Frontal cortex (tissue), 4 donors: ENCODE measurements around the gene SMYD3. TPM values are rescaled to one million over a fixed set of nuclear protein-coding genes. Genes with fewer than 3 reads are reported as not detected.
"Not testable (repeated sequence)": the region's sequence is repeated elsewhere in the genome, so short reads cannot be mapped to it uniquely, and the experiment has no call there.

Experiments used
- DNase-seq, 2 donors: peaks; one replicate each; pipeline ENCODE4 v3.0.0; 2012; ENCODE audit warnings: low spot score in 2 of 2
- FAIRE-seq: peaks from 2 replicates; lab custom pipeline; 2012; peaks lifted over from hg19 to GRCh38; lab: Jason Lieb, UNC
- total RNA-seq: library from RNA; depleted of rRNA; stranded (reverse); fragments of >200 nt; gene quantifications from one replicate; pipeline ENCODE4 v1.2.3, GENCODE V29; 2014
- donor health status: control.
- donor health status: control.
- donor health status: control.

SMYD3 gene
- total RNA-seq, 1 donor from 2014 or later: 32.2 TPM

DNA sequence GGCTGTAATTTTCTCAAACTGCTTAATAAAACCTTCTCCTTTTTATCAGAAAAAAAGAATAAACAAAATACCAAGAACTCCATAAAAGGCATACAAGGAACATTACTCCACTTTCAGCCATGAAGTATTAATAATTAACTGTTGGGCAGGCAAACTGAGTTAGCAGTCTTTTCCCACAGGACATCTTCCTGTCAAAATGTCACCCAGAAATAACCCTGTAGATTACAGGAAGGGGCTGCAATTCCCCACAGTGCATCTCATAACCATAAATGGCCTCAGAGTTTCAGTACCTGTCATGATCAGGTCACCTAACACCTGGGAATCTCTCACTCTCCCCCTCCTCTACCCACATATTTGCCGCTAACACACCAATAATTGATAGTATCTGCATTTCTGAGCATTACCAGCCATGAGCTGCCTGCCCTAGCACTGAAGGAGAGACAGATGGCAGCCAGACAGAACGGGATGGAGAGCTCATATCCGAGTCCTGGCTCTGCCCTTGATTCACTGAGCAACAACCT, 475.0 kb downstream of the SMYD3 start:
- FAIRE-seq: no peak
- DNase-seq: no peak

DNA sequence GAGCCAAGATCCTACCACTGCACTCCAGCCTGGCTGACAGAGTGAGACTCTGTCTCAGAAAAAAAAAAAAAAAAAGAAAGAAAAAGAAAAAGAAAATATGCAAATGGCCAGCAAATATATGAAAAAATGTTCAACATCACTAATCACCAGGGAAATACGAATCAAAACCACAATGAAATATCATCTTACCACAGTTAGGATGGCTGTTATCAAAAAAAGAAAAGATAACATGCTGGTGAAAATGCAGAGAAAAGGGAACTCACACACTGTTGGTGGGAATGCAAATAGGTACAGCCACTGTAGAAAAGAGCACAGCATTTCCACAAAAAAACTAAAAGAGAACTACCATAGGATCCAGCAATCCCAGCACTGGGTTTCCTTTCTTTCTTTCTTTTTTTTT, 477.5 kb downstream of the SMYD3 start:
- FAIRE-seq (no peak), DNase-seq (no peak)

- DNase-seq, FAIRE-seq: not testable (repeated sequence)
Measured at GRCh38 chr1:246024118-246024517, 483.0 kb downstream of the SMYD3 start.

DNA sequence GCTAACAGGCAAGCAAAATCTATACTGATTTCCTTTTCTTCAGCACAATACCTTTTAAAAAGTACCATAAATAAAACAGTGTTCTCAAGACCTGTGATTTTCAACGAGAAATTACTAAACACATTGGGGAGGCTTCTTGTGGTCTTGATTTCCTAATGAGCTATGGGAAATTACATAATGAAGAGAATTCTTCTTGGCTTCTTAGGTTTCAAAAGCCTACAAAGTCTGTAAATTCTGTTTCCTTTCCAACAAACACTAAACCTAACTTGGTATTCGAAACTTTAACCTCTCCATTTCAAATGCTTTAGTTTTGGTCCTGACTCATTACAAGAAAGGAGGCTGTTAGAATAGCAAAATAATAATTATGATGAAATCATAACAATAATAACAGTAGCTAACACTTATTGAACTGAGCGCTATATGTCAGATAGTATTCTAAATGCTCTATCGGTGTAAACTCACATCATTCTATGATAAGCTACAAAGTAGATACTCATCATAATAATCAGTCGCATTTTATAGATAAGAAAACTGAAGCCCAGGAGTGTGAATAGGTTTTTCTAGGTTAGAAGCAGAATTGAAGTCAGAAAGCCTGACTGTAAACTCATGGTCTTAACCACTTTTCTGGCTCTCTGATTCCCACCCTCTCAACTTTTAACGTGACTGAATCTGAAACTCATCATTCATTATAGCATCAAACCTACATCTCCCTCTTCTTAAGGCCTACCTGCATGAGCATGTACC, 486.7 kb downstream of the SMYD3 start:
- DNase-seq (no peak), FAIRE-seq (no peak)

DNA sequence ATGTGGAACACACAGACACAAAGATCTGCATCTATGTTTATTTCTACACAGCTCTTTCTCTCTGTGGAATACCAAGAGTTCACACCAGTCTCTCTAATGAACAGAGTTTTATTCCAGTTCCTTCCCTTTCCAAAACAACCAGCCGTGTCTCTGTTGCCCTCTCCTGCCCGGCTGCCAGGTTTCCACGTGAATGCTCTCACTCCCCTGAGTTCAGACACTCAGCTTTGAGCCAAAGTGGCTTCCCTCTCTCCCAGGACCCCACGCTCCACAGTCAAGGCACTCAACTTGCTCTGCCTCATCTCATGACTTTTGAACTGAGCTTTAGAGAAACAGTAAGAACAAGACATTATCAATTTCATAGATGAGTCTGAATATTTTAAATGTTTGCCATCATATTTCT, 488.9 kb downstream of the SMYD3 start:
- FAIRE-seq (no peak), DNase-seq (no peak)

DNA sequence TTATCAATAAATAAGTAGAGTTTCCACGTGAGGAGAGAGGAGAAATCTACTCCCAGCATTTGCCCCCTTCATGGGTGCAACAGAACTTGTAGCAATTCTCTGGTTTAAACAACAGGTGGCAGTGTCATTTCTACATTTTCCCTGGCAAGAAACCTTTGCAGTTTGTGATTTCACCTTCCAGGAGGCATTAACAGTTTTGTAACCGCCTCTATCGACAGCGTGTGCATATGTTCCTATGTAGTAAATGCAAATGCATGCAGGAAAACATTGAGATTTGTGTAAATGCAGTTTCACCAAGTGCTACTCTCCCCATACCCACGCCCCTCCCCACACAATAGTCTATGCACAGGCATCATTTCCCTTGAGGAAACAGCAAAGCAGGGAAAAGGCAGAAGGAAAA, 494.7 kb downstream of the SMYD3 start:
- DNase-seq (peak in 1 of 2 donors; percentile 26), FAIRE-seq (no peak)

- DNase-seq (no peak), FAIRE-seq (no peak)
Measured at GRCh38 chr1:246010386-246010785, 496.7 kb downstream of the SMYD3 start.

DNA sequence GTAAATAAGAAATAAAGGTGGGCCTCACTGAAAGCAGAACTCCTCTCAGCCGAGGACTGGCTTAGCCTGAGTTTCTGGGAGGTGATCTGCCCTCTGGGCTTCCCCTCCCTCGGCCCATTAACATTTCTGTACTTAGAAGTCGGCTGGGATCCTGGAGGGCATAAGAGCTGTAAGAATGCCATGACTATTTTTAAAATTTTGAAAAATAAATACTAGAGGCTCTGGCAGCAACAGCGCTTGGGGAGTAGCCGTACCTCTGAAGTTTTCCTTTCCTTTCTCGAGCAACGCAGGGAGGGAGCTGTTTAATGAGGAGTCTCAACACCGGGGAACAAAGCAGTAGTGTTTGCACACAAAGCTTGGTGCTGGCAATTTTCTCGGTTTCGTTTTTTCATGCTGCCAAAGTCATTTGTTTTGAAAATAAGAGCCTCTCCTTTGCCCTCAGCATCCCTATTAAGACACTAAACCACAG, 498.7 kb downstream of the SMYD3 start:
- FAIRE-seq (no peak), DNase-seq (peak; percentile 32 to 38)

DNA sequence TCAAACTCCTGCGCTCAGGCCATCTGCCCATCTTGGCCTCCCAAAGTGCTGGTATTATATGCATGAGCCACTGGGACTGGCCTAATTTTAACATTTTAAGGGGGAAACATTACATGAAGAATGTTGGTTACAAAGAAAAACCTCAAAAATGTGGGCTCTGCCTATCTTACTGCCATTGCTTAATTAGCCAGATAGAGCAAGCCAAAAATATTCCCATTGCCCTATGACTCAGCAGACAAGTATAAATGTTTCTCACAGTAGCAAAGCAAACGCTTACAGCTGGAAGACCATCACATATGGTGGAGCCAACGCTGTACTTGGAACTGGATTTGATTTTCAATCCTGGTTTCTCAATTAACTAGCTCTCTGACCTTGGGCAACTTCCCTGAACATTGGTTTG, 502.0 kb downstream of the SMYD3 start:
- DNase-seq (no peak), FAIRE-seq (no peak)

- no peak for FAIRE-seq
- DNase-seq: no peak
Measured at GRCh38 chr1:246004301-246004700, 502.8 kb downstream of the SMYD3 start.

GRCh38 chr1:246003442-246003730, 503.7 kb downstream of the SMYD3 start:
- FAIRE-seq (no peak), DNase-seq (no peak)

- DNase-seq (peak; percentile 19 to 71), FAIRE-seq (no peak)
Measured at GRCh38 chr1:246002725-246003441, 504.2 kb downstream of the SMYD3 start.

GRCh38 chr1:246001837-246002230, 505.2 kb downstream of the SMYD3 start:
- no peak for DNase-seq
- no peak for FAIRE-seq

DNA sequence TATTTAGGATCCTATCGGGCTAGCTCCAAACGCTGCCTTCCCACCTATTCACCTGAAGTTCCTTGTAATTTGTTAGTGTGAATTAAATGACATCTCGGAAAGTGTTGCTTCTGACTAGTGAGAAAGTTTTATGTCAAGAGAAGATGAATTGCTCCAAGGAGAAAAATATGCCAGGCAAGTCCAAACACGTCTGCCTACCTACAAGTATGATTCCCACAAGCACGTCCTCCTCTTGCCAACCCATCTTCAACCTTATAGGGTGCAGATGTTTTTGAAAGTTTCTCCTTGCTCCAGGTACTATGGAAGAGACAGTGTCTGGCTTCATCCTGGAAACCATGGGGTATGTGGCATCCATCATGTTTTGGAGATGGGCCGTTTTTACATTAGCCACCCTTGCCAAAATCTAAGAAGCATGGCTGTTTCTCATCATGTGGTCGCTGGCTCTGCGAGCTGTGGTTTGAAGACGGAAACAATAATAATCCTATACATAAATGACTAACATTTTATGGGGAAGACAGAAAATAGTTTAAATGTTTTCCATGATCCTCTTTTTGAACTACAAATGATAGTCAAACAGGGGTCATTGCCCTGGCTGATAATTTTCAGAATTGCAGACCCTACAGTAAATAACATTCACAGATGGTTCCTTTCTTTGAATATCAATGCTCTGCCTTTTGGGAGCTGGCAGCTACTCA, 505.8 kb downstream of the SMYD3 start:
- no peak for FAIRE-seq
- no peak for DNase-seq

- DNase-seq: no peak
- no peak for FAIRE-seq
Measured at GRCh38 chr1:246000638-246001015, 506.5 kb downstream of the SMYD3 start.

DNA sequence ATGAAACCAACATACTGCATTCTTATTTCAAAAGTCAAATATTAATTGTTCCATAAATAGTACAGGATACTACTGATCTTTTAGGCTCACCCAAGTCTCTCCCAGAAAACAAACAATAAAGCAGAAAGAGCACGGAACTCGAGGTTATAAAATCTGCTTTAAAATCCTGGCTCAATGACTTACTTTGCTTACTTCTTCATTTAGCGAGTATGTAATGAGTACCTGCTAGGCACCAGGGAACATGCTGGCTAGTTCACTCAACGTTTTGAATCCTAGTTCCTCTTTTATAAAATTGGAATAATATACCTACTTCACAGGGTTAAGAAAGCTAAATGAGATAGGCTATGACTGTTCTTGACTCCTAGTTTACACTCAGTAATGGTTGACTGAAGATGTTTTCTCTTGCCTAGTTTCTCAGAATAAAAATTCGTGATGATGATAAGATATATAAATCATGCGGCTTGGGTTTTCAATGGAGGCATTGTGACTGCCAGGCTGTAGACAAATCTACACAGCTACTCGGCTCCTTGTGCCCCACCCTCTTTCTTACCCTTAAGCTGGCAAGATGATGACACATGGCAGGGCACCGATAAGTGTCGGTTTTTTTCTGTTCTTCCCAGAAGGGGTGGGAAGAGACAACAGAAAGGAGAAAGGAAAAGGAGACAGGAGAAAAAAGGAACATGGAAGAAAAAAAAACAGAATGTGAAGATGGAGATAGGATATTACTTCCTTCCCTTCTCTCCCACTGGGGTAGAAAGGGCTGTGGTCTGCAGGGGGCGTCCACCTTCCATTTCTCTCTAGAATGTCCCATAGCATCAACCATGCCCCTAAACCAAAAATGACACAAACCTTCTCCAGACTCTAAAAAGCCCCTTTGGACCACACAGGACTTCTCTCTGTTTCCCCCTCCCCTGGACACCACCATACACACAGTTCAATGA, 507.1 kb downstream of the SMYD3 start:
- DNase-seq (no peak), FAIRE-seq (no peak)

- DNase-seq: no peak
- FAIRE-seq: no peak
Measured at GRCh38 chr1:245997471-245998258, 509.4 kb downstream of the SMYD3 start.

DNA sequence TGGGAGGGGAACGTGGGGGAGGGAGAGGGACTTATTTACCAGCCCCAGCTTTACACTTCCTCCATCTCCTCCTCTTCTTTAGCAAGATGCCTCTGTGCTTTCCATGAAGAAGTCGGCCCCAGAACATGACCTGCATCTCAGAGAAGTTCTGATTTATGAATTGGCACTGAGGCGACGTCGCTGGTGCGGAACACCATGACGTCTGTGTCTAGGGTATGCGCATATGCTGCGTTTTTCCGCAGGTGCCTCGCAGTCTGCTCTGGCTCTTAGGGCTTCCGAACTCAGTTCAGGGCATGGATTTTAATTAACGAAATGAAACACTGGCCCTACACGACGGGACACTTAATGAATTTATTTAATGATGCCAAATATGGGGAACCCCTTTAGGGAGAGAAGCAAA, 510.3 kb downstream of the SMYD3 start:
- FAIRE-seq (no peak), DNase-seq (no peak)

- FAIRE-seq: no peak
- no peak for DNase-seq
Measured at GRCh38 chr1:245995474-245995873, 511.6 kb downstream of the SMYD3 start.
